GM19372 (cell line): Measurements from ENCODE around the gene METAP1D.
A peak's percentile ranks its signal among the peaks of the same experiment; 100 is the strongest.
"Not testable (repeated sequence)": the region's sequence is repeated elsewhere in the genome, so short reads cannot be mapped to it uniquely, and the experiment has no call there.

ENCODE experiments used
- ATAC-seq: cut with Tn5 transposase; IDR thresholded peaks from one replicate; pipeline ENCODE4 v1.9.1; 2021; ENCODE audit warnings: mild to moderate bottlenecking, low read depth, moderate library complexity; ENCODE audit not compliant: unreplicated experiment

Gene METAP1D

DNA sequence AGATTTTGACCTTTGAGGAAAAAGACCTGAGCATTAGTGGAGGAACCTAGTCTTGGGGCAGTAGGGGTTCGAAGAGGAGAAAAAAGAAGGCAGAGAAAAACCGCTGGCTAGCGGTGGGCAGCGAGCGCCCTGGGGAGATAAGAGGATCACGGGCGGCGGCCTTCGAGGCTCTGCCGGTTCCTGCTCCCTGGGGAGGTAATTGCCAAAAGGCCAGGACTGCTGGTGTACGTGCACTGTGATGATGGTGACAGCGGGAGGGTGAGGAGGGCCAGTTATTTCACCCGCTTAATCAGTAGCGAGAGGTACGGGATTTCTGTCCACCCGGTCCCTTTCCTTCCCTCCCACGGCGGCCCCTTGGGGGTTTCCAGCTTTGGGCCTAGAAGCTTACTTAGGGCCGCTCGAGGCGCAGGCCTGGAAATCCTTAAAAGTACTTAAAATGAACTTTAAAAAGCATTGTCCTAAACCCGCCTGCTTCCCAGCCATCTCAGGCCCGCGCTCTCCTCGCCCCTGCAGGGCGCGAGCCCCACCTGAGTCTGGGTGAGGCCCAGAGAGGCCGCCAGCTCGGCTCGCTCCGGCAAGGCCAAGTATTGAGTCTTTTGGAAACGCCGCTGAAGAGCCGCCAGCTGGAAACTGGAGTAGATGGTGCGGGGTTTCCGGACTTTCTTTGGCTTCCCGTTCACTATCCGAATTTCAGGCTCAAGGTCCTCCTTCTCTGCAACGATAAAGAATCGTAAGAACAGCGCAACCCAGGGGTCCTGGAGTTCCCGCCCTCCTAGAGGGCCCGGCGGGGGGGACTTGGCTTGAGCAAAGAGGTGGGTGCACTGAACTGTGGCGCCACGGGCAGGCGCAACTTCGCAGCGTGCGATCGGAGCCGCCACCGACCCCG, 101.4 kb downstream of the METAP1D start:
- no peak for ATAC-seq

DNA sequence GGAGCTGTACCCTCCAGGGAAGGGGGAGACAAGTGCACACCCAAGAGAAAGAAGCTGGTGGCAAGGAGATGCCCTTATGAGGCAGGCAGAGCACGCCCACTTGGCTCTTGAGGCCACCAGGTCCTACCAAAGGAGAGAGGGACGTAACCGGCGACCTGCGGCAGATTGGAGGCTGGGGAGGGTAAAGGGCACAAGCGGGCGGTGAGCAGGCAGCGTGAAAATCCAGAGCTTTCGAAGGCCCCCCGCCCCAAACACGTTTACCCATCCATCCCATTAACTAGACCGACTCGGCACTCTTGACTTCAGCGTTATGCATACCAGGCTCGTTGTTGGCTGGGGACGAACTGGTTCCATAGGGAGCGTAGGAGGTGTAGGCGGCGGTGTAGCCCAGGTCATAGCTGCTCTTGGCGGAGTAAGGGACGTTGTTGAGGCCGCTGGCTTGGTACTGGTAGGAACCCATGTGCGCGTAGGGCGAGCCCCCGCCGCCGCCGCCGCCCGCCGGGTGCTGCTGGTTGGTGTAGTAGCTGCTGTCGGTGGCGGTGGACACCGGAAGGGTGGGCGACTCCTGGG, 102.2 kb downstream of the METAP1D start:
- ATAC-seq = no peak

- peak; percentile 78 for ATAC-seq
These were observed 102.9 kb downstream of the METAP1D start, which contains the start of gene DLX2 for GRCh38 chr2:172102391-172103359. TSS of gene DLX2 (minus strand) at chr2:172102900. CDS start at chr2:172102538, 362 bp downstream.

DNA sequence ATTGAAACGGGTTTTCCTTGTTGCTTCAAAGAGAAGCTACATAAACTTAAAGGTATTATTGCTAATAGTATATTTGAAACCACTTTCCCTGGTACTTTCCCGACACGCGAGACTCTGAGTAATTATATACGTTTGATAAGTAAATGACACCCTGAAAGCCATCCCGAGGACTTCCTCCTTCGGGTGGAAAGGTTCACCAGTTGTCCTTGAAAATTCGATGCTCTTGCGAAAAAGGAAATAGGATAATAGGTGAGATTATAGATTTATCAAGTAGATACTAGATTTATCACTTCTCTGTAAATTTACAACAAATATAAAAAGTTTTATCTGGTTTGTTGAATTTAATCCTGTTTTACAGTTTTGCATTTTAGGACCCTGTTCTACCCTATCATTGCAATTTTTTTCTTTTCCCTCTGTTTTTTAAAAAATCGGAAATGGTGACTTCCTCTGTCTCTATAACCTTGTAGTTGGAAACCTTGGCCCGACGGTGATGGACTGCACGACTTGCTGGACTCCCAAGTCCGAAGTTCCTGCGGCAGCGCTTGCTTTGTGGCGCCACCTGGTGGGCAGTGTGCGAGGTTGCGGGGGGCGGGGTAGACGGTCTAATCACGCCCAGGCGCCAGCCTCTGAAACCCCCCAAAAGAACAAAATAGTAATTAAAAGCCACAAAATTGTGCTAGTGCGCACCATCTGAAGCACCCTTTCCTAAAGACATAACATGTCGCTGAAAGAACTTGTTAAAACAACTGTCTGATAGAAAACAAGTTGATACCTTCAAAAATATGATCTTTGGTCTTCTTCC, 103.9 kb downstream of the METAP1D start:
- no peak for ATAC-seq

GRCh38 chr2:172105471-172106107, 105.8 kb downstream of the METAP1D start:
- no peak for ATAC-seq

DNA sequence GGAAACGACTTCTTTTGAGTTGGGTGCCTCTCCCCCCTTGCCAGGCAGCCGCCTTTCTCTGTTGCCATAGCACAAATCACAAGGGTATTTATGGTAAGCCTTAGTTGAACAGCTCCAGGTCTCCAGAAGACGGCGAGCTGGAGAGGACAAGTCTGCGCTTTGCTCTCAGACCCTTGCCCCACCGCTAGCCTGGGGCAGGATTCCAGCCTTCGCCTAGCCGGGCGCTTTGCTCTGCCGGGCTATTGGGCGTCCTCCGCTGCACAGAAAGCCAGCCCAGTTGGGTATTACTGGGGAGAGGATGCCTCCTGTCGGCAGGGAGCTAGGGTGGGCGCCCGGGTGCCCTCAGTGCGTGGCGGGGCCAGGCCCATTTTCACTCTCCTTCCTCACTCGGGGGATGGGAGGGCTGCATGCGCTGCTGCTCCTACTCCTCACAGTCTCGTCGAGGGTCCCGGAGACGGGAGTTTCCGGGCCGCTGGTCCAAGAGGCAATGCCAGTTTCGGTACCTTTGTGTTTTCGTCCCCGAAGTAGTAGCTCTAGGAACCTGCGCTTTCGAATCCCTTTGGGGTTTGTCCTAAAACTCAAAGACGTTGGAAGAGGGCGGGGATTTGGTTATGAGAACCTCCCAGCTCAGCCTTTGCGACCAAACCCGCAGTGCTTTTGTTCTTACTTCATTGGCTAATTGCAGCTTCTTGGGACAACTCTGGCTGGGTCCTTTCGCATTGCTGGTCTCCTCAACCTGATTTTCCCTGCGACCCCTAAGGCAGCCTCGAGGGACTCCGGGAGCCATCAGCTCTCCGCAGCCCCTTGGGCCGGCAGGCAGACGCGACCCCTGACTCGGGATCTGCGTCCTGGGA, 106.6 kb downstream of the METAP1D start:
- no peak for ATAC-seq

- no peak for ATAC-seq
These were observed 108.2 kb downstream of the METAP1D start for GRCh38 chr2:172107690-172108586.

DNA sequence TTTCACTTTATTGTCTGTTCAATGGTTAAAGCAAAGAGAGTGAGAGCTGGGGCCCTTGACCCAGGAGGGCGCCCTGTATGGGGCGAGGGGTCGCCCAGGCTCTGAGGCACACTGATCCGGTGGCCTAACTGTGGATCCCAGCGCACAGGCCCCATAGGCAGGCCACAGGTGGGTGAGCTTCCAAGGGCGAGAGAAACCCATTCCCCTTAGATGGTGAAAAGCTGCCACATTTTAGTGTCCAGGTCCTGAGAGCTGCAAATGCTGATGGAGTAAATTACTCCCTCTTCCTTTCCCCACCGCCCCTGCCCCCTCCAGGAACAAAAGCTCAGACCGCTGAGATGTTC, 108.8 kb downstream of the METAP1D start:
- no peak for ATAC-seq

DNA sequence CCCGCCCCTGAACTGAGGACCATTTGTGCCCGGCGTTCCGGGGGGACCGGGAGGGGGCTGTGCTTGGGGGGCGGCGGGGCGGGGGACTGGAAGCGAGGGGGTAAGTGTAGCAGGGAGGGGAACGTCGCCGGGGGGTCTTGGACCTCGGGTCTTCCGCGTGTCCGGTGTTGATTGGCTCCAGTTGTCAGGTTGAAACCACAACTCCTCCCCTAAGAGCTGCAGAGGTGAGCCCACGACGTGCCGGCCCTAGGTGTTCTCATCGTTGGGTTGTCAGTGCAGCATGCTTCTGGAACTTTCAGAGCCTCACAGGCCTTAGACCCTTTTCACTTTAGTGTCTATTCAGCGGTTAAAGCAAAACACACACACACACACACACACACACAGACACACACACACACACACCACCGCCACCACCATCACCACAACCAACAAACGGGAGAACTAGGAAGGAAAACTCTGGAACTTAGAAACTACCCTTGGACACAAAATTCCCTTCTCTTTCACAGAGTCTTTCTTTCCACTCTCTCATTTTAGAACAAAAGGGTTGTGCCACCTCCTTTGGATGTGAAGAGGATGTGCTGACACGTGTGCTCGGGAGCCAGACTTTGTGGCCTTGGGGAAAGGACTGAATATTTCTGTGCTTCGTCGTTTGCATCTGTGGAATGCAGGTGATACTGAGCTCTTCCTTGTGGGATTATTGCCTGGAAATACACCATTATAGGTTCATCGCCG, 109.7 kb downstream of the METAP1D start:
- ATAC-seq = no peak

- ATAC-seq = no peak
These were observed 110.4 kb downstream of the METAP1D start for GRCh38 chr2:172109988-172110811.

DNA sequence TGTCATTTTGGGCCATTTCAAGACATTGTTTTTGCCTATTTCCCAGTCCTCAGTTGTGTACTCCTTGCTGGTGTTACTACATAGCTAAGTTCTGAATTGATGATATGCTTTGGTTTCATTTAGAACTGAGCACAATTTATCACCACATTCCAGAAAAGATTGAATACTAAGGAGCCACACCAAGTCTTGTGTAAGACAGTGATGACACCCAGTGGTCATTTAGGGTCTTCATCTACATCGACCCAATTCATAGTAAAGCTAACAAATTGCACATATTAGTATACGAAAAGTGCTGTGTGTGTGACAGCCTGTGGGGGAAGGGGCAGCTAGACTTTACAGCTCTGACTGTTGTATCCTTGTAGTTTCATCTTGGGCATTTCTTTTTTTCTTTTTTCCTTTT, 113.9 kb downstream of the METAP1D start:
- ATAC-seq = no peak

DNA sequence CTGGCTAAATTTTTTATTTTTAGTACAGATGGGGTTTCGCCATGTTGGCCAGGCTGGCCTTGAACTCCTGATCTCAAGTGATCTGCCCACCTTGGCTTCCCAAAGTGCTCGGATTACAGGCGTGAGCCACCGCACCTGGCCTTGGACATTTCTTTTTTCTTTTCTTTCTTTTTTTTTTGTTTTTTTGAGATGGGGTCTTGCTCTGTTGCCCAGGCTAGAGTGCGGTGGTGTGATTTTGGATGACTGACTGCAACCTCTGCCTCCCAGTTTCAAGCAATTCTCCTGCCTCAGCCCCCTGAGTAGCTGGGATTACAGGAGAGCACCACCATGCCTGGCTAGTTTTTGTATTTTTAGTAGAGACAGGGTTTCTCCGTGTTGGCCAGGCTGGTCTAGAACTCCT, 114.4 kb downstream of the METAP1D start:
- ATAC-seq = not testable (repeated sequence)

- ATAC-seq = no peak
These were observed 114.8 kb downstream of the METAP1D start for GRCh38 chr2:172114579-172114978.

DNA sequence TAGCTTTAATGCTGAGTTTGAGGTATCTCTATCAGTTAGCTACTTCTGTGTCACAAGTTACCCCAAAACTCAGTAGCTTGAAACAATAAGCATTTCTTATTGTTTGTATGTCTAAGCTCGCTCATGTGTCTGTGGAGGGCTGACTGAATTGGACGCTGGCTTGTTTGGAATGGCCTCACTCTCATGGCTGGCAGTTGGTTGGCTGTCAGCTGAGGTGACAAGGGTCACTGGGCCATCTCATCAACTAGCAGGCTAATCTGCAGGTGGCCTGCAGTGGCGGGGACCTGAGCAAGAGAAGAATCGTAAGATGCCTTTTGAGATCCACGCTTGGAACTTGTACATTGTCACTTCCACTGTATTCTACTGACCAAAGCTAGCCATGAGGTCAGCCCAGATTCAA, 116.4 kb downstream of the METAP1D start:
- no peak for ATAC-seq

DNA sequence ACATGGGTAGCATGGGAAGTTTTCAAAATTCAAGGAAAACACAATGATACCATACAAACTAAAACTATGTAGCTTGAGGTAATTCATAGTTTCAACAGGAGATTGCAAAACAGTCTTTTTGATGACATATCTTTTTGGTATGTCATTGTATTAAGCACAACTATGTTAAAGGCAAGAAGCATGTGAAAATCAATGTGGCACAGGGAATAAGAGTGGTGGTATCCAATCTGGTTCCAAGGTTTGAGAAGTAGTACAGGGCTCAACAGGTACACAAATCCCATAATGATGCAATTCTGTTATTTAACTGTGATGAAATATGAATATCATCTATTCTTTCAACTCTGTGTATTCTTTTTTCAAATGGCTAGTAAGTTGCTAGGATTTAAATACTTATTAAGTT, 119.3 kb downstream of the METAP1D start:
- ATAC-seq = no peak

- no peak for ATAC-seq
These were observed 120.4 kb downstream of the METAP1D start for GRCh38 chr2:172120118-172120517.
